Astrocyte of the spinal cord (primary cell): ENCODE results near the gene MAN1C1.

Source experiments
- DNase-seq: peaks from one replicate; pipeline ENCODE4 v3.0.0; 2011; ENCODE audit warnings: low read depth, low spot score
- H3K4me3 ChIP-seq: 2 replicates; pipeline ENCODE4 v1.5.1; 2011; ENCODE audit warnings: low read depth, mild to moderate bottlenecking, low read length, moderate library complexity
- CTCF ChIP-seq: IDR thresholded peaks from 2 replicates; pipeline ENCODE4 v1.5.1; 2012; ENCODE audit warnings: low read depth, mild to moderate bottlenecking, low read length, inconsistent platforms
- in situ Hi-C: cut with HindIII; loops from 2 replicates; pipeline ENCODE4 v1.10.0; 2017; ENCODE audit warnings: low sequenced_read_pairs

MAN1C1 gene

GRCh38 chr1:25664357-25665199 lies 48.0 kb downstream of the MAN1C1 start:
- no peak overlapping the region for H3K4me3 ChIP-seq
- in situ Hi-C loops, result no loop called here
- DNase-seq, result no peak
- TF ChIP-seq CTCF, result no peak

GRCh38 chr1:25666460-25666859 lies 49.9 kb downstream of the MAN1C1 start:
- H3K4me3 ChIP-seq, result no peak overlapping the region
- DNase-seq, result no peak
- in situ Hi-C loops, result no loop called here
- no peak for TF ChIP-seq CTCF

DNA sequence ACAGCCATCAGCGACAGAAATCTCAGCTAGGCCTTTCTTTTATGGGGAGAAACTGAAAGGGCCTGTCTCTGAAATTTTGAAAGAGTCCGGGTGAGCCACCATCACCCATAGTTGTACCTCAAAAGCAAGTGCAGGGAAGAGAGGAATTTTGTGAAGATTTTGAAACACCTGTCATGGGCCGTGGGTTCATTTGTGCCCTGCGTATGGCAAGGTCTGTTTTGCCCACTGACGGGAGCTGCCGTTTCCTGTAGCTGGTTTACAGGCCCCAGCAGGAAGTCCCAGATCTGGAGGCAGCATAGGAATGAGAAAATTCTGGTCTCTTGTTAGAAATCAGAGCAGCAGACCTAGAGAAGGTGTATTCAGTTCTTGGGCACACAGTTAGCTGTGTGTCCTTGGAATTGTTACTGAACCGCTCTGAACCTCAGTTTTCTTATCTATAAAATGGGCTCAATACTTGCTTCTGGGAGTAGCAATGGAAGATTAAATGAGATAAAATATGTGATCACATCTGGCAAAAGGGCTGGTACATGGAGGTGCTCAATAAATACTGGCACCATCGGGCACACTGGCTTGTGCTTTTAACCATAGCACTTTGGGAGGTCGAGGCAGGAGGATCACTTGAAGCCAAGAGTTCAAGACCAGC lies 52.5 kb downstream of the MAN1C1 start:
- no peak overlapping the region for H3K4me3 ChIP-seq
- no peak for DNase-seq
- no peak for TF ChIP-seq CTCF
- in situ Hi-C loops, result no loop called here

DNA sequence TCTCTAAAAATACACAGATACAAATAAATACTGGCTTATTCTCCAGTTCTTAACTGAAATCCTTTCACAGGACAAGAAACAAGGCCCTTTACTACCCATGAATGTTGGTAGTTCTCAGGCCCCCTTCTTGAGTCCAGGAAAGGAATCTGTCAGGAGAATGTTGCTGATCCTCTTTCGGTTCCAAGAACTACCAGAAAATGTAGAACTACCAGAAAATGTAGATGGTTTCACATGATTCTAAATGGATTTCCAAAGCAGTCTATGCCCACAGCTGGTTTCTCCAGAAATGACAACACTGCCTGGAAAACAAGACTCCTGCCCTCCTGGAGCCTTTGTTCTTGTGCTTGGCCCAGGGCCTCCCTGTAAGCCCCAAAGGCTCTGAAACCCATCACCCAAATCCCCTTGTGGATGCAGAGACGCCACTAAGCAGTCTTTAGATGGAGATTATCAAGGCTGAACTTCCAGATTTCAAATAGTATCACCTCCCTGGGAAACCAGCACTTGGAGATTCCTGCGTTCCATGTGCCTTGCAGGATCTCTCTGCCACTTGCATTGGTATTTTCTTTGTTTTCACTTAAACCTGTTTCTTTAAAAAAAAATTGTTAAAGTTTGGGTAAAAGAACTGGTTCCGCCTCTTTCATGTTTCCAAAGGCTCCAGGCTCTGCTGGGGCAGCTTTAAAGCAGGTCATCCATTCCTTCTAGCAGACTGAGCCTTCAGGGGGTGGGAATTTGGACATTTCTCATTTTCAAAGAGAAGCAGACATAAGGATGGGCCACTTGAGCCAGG lies 53.4 kb downstream of the MAN1C1 start:
- DNase-seq, result no peak
- no peak overlapping the region for H3K4me3 ChIP-seq
- no peak for TF ChIP-seq CTCF
- in situ Hi-C loops, result no loop called here

GRCh38 chr1:25671929-25672328 lies 55.3 kb downstream of the MAN1C1 start:
- in situ Hi-C loops, result no loop called here
- no peak overlapping the region for H3K4me3 ChIP-seq
- no peak for TF ChIP-seq CTCF
- no peak for DNase-seq

DNA sequence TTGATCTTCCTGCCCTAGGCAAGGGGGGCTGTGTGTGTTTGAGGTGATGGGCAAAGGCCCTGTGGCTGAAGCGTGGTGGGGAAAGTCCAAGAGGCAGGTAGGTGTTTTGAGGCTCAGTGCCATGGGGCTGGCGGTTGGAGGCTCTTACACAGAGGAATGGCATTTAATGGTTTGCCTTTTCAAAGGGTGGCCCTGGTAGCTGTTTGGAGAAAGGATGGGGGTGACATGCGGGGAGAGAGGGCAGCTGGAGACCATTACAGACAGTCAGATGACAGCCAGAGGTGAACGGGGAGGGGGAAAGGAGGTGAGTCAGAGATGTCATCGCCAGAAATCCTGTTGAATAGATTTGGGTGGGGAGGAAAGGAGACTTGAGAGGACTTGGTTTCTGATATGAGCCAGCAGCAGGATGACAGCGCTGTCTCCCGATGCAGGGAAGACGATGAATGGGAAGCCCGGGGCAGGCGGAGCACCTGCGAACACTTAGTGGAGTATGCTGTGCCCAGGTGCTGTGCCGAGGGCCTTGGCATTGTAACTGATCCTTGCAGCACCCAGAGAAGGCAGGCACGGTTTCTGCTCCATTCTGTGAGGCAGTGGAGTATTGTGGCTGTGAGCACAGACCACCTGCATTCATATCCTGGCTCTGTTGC lies 56.3 kb downstream of the MAN1C1 start:
- no peak overlapping the region for H3K4me3 ChIP-seq
- in situ Hi-C loops, result no loop called here
- DNase-seq, result no peak

More for the DNA sequence above, 56.3 kb downstream of the MAN1C1 start:
- no peak for TF ChIP-seq CTCF
